KOPT-K1 (cell line): ENCODE measurements around the gene VWC2.

ENCODE experiments used
- H3K27ac ChIP-seq: fragments of 200-600 bp; sonication (generic); 2 replicates; pipeline ENCODE4 v1.5.1; 2016; ENCODE audit warnings: antibody characterized with exemption, mild to moderate bottlenecking, low read depth, low read length; ENCODE audit not compliant: poor library complexity, severe bottlenecking
- H3K36me3 ChIP-seq: fragments of 200-600 bp; sonication (generic); 2 replicates; pipeline ENCODE4 v1.5.1; 2017; ENCODE audit warnings: antibody characterized with exemption, mild to moderate bottlenecking, low read length, moderate library complexity; ENCODE audit not compliant: insufficient read depth
- H3K9me3 ChIP-seq: fragments of 200-600 bp; sonication (generic); 2 replicates; pipeline ENCODE4 v1.5.1; 2017; ENCODE audit warnings: antibody characterized with exemption, low read length, mild to moderate bottlenecking; ENCODE audit not compliant: insufficient read depth, poor library complexity, severe bottlenecking

Gene VWC2

DNA sequence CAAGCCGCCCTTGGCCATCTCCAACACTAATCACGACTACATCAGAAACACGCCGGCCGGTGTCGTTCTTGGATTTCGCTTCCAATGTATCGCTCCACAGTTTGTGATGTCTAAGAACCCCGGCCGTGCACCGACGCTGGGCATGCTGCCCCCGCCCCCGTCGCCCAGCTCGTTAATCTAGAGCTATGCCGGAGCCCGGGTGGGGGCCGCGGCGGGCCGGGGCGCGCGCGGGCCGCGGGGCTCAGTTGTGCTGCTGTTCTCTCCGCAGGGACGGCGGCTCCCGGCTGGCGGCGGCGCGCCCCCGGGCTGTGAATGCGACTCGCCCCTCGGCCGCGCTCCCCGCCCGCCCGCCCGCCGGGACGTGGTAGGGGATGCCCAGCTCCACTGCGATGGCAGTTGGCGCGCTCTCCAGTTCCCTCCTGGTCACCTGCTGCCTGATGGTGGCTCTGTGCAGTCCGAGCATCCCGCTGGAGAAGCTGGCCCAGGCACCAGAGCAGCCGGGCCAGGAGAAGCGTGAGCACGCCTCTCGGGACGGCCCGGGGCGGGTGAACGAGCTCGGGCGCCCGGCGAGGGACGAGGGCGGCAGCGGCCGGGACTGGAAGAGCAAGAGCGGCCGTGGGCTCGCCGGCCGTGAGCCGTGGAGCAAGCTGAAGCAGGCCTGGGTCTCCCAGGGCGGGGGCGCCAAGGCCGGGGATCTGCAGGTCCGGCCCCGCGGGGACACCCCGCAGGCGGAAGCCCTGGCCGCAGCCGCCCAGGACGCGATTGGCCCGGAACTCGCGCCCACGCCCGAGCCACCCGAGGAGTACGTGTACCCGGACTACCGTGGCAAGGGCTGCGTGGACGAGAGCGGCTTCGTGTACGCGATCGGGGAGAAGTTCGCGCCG lies 1.9 kb downstream of the VWC2 start:
- Histone ChIP-seq H3K27ac (no peak overlapping the region), H3K36me3 (no peaks in the 10 kb centered on the region), H3K9me3 (no peaks in the 10 kb centered on the region)

DNA sequence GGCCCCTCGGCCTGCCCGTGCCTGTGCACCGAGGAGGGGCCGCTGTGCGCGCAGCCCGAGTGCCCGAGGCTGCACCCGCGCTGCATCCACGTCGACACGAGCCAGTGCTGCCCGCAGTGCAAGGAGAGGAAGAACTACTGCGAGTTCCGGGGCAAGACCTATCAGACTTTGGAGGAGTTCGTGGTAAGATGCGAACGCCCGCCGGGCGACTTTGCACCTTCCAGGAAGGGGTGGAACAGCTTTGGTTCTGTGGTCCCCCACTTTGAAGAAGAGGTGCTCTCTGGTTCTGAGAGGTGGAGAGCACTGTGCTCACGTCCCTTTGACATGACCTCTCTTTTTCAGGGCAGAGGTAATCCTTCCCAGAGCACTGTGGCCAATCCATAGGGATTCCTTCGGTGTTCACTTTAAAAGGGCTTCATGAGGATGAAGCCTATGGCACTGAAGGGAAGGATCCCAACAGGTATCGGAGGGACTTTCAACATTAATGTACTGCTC lies 2.6 kb downstream of the VWC2 start:
- no peak overlapping the region for H3K27ac ChIP-seq
- no peaks in the 10 kb centered on the region for H3K36me3 ChIP-seq
- H3K9me3 ChIP-seq = no peaks in the 10 kb centered on the region

- Histone ChIP-seq H3K9me3 (no peaks in the 10 kb centered on the region), H3K27ac (no peak overlapping the region), H3K36me3 (no peaks in the 10 kb centered on the region)
These were observed 3.6 kb downstream of the VWC2 start for GRCh38 chr7:49776994-49777393.

GRCh38 chr7:49778731-49779270 lies 5.4 kb downstream of the VWC2 start:
- Histone ChIP-seq H3K36me3 (no peaks in the 10 kb centered on the region), H3K27ac (no peak overlapping the region), H3K9me3 (no peaks in the 10 kb centered on the region)

DNA sequence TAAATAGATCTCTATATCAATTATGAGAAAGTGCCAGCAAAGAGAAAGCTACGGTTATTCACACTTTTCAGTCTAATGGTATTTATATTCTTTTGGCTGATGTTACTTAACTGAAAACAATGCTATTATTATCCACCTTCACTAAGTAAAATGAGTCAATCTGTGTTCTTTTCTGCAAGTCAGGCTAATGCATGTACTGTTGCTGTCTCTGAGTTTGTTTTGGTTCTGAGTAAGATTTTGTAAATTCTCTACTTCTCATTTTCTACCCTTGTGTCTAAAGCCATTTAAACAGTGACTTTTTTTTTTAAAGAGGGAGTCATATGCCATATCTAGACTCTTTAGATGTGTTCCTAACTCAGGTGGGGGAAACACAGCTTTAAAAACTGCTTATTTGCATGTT lies 7.5 kb downstream of the VWC2 start:
- H3K9me3 ChIP-seq = no peaks in the 10 kb centered on the region
- H3K27ac ChIP-seq = no peak overlapping the region
- no peaks in the 10 kb centered on the region for H3K36me3 ChIP-seq

DNA sequence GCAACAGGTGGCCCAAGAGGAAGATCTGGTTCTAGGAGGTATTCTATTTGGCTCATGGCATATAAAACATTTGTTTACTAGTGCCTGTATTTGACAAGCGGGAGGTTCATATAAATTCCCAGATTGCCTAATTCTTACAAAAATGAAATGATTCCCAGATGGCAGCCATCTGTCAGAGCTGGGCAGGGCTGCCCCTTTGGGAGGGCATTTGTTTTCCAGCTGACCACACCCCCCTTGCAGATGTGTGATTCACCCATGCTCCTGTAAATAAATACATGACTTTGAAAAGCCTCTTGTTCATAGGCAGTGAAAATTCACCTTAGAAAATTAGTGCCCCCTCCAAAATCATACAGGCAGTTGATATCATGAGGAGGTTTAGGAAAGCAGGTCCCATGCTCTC lies 8.6 kb downstream of the VWC2 start:
- Histone ChIP-seq H3K36me3 (no peaks in the 10 kb centered on the region), H3K27ac (no peak overlapping the region), H3K9me3 (no peaks in the 10 kb centered on the region)

- H3K9me3 ChIP-seq = no peaks in the 10 kb centered on the region
- H3K27ac ChIP-seq = no peak overlapping the region
- no peaks in the 10 kb centered on the region for H3K36me3 ChIP-seq
These were observed 10.0 kb downstream of the VWC2 start for GRCh38 chr7:49783446-49783845.

DNA sequence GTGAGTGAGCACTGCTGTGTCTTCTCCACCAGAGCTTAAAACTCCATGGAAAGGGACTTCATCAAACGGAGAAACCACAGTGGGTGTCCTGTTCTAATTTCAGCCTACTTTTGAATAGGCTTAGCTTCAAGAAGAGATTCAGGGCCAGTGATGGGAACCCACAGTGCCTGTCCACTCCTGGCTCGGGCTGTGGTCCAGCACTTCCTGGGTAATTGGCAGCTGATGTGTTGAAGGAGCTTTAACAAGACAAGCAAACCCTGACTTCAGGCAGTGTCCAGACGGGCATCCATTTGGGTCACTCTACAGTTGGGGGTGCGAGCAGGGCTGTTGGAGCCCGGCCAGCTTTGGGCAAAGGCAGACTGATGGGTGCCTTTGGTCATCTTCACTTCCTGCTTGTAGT lies 14.5 kb downstream of the VWC2 start:
- Histone ChIP-seq H3K36me3 (no peaks in the 10 kb centered on the region), H3K27ac (no peak overlapping the region), H3K9me3 (no peaks in the 10 kb centered on the region)

DNA sequence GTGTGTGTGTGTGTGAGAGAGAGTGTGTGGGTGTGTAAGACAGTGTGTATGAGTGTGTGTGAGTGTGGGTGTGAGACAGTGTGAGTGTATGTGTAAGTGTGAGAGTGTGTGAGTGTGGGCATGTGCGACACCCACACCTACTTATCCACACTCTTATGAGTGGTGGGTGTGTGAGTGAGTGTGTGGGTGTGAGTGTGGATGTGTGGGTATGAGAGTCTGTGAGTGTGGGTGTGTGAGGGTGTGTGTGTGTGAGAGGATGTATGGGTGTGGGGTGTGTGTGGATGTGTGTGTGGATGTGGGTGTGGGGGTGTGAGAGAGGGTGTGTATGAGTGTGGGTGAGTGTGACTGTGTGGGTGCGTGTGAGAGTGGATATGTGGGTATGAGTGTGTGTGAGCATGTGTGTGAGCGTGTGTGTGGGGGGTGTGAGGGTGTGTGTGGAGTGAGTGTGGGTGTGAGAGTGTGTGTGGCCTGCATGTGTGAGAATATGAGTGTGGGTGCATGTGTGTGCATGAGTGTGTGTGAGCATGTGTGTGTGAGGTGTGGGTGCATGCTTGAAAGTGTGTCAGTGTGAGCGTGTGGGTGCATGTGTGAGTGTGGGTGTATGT lies 15.1 kb downstream of the VWC2 start:
- no peaks in the 10 kb centered on the region for H3K9me3 ChIP-seq
- H3K36me3 ChIP-seq = no peaks in the 10 kb centered on the region
- no peak overlapping the region for H3K27ac ChIP-seq

- no peaks in the 10 kb centered on the region for H3K36me3 ChIP-seq
- H3K27ac ChIP-seq = no peak overlapping the region
- H3K9me3 ChIP-seq = no peaks in the 10 kb centered on the region
These were observed 16.3 kb downstream of the VWC2 start for GRCh38 chr7:49789736-49790135.

GRCh38 chr7:49790209-49790608 lies 16.8 kb downstream of the VWC2 start:
- H3K27ac ChIP-seq = no peak overlapping the region
- no peaks in the 10 kb centered on the region for H3K9me3 ChIP-seq
- no peaks in the 10 kb centered on the region for H3K36me3 ChIP-seq

DNA sequence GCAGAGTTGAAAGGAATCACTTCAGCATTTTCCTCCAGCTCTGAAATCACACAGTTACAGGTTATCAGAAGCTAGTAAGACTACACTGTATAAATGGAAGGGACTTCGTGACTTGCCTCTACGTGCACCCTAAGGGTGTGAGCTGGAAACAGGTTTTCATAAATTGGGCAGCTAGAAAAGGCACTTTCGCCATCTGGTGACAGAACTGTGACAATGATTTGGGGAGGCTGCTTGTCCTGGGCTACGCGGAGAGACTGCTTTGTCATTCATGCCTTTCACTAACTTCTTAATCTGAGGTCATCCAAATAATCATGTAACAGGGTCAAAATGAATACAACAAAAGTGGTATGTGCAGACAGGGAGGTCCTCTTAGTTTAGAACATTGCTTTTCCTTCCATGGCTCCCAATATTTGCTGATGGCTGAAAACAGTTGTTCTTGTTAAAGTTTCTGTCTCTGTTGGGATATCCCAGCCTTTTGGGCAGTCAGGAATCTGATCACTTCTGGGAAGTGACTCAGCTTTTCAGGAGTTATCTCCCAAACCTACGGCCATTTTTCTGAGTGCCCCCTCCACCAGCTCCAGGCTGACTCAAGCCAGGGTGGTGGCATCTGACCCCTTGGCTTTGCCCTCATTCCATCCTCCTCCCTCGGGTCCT lies 17.8 kb downstream of the VWC2 start:
- Histone ChIP-seq H3K9me3 (no peaks in the 10 kb centered on the region), H3K27ac (no peak overlapping the region), H3K36me3 (no peaks in the 10 kb centered on the region)

DNA sequence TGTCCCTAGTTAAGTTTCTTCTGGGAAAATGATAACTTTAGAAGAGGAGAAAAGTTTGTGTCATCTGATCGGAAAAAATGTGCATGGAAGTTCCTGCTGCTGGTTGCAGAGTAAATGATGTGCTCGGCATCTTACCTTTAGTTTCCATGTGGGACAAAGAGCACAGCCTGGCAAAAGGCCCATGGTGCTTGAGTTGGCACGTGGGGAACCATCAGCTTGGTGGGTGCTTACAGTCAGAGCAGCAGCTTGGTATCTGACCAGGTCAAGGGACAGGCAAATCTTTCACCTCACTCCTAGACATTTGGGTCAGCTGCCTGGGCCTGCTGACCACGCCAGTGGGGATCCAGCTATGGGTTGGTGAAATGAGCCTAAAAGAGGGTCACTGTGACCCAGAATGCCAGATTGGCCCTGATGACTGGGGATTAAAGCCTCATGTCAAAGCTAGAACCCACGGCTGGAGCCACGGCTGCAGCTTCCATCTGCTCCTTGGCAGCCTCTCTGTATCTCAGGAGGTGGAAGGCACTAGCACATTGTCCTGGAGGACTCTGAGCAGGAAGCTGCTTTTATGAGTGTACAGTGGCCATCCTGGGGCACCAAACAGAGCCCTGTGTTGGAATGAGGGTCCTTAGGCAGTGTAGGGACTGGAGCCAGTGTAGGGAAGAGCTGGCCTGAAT lies 24.7 kb downstream of the VWC2 start:
- H3K9me3 ChIP-seq = no peaks in the 10 kb centered on the region
- H3K36me3 ChIP-seq = no peaks in the 10 kb centered on the region
- no peak overlapping the region for H3K27ac ChIP-seq

DNA sequence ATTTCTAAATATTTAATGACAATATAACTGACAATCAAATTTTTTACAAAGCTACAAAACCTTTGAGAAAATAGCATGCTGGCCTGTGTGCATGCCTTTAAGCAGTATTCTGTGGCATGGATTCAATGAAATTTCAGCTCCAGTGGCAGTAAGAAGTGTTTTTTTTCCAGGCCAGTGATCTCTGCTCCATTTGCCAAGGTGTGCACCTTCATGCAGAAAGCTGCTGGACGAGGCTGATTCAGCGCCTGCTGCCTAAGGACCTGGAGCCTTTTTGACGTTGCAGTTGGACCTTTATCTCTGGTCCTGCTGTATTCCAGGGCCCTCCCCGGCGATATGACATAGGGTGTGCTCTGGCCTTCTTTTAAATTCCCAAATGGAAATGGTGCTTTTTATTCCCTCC lies 26.6 kb downstream of the VWC2 start:
- no peaks in the 10 kb centered on the region for H3K36me3 ChIP-seq
- no peaks in the 10 kb centered on the region for H3K9me3 ChIP-seq
- H3K27ac ChIP-seq = no peak overlapping the region

- Histone ChIP-seq H3K9me3 (no peaks in the 10 kb centered on the region), H3K27ac (no peak overlapping the region), H3K36me3 (no peaks in the 10 kb centered on the region)
These were observed 29.2 kb downstream of the VWC2 start for GRCh38 chr7:49802600-49802999.
